ENCODE measurements around the gene WDR93. TPM values are rescaled to one million over a fixed set of nuclear protein-coding genes. Genes with fewer than 3 reads are reported as not detected.

Gene WDR93
- total RNA-seq, 1 donor from 2014 or later, result not detected

GRCh38 chr15:89790206-89790605 is 99.6 kb downstream of the WDR93 start:
- no peak for DNase-seq
- Histone ChIP-seq H3K27me3 (ENCODE audit: low read depth) (no peaks in the 10 kb centered on the region), H3K4me1 (peaks cover 8% of the 10 kb centered on the region), H3K4me3 (no peak overlapping the region), H3K27ac (replicated peaks) (no peak overlapping the region), H3K36me3 (peaks cover 10% of the 10 kb centered on the region), H3K9me3 (replicated peaks) (peaks cover 23% of the 10 kb centered on the region)
- intact Hi-C loops (cut with micrococcal nuclease), result no loop called here
- TF ChIP-seq CTCF (IDR thresholded peaks at IDR 0.05; ENCODE audit: borderline replicate concordance), result no peak

DNA sequence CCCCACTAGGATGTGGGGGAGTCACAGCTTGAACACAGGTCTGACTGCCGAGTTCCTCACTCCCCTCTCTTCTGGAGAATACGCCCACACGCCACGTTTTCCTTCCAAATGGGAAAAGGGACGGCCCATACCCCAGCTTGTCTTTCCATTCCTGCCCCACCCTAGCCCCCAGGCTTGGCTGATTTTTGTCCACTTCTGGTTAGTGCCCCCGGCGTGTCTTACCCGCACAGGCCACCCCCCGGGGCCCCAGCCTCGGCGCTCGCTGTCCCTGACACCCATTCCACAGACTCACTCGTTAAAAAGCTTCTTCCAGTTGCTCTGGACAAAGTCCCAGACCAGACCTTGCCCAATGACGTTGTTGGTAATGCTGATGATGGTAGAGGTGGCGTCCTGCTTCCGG is 100.0 kb downstream of the WDR93 start:
- H3K36me3 ChIP-seq, result peaks cover 10% of the 10 kb centered on the region

GRCh38 chr15:89792106-89792805 is 101.6 kb downstream of the WDR93 start:
- H3K27me3 ChIP-seq (ENCODE audit: low read depth), result no peaks in the 10 kb centered on the region
- H3K36me3 ChIP-seq, result peaks cover 17% of the 10 kb centered on the region
- H3K27ac ChIP-seq (replicated peaks), result no peak overlapping the region
- H3K4me1 ChIP-seq, result peaks cover 16% of the 10 kb centered on the region
- intact Hi-C loops (cut with micrococcal nuclease), result no loop called here
- no peak for DNase-seq
- H3K4me3 ChIP-seq, result no peak overlapping the region
- H3K9me3 ChIP-seq (replicated peaks), result peaks cover 27% of the 10 kb centered on the region
- no peak for TF ChIP-seq CTCF (IDR thresholded peaks at IDR 0.05; ENCODE audit: borderline replicate concordance)

More for the DNA sequence above, 100.0 kb downstream of the WDR93 start:
- H3K27me3 ChIP-seq (ENCODE audit: low read depth), result no peaks in the 10 kb centered on the region
- no peak for TF ChIP-seq CTCF (IDR thresholded peaks at IDR 0.05; ENCODE audit: borderline replicate concordance)
- peaks cover 25% of the 10 kb centered on the region for H3K9me3 ChIP-seq (replicated peaks)
- no peak for DNase-seq
- peaks cover 13% of the 10 kb centered on the region for H3K4me1 ChIP-seq
- H3K4me3 ChIP-seq, result no peak overlapping the region
- no peak overlapping the region for H3K27ac ChIP-seq (replicated peaks)
- intact Hi-C loops (cut with micrococcal nuclease), result no loop called here

Other genes starting within 250 kb of the WDR93 start
- 0.22 TPM for gene RHCG, start 194.2 kb upstream of the WDR93 start, total RNA-seq
- 0.08 TPM for gene TICRR, start 115.3 kb upstream of the WDR93 start, total RNA-seq
- 2.4 TPM for gene KIF7, start 35.3 kb upstream of the WDR93 start, total RNA-seq
- gene PLIN1, start 11.4 kb upstream of the WDR93 start, total RNA-seq, result 1.6 TPM
- gene PEX11A, start 57 bp upstream of the WDR93 start, total RNA-seq, result 11.4 TPM
- gene MESP1, start 60.4 kb downstream of the WDR93 start, total RNA-seq, result 8.4 TPM
- 0.27 TPM for gene MESP2, start 85.5 kb downstream of the WDR93 start, total RNA-seq
- 8.9 TPM for gene ANPEP, start 124.0 kb downstream of the WDR93 start, total RNA-seq
- gene AP3S2, start 203.2 kb downstream of the WDR93 start, total RNA-seq, result 44.1 TPM
- gene ARPIN, start 222.1 kb downstream of the WDR93 start, total RNA-seq, result 11.4 TPM

Measured in left ventricle myocardium inferior (tissue), 1 donor.